RWPE2 (cell line): ENCODE results near the gene CDH4.

Source experiments
- ATAC-seq: fragments of 200-7000 bp; cut with Tn5 transposase; 3 replicates; pipeline ENCODE4 v1.9.1; 2021; ENCODE audit warnings: low read depth
- DNase-seq: peaks from one replicate; pipeline ENCODE4 v3.0.0-alpha.2; 2020; ENCODE audit warnings: low spot score
- H3K27ac ChIP-seq: fragments of 450-650 bp; 2 replicates; pipeline ENCODE4 v1.5.1; 2017; ENCODE audit warnings: mild to moderate bottlenecking; ENCODE audit not compliant: poor library complexity, severe bottlenecking
- H3K27me3 ChIP-seq: fragments of 250-450 bp; sonication (Bioruptor Pico); 2 replicates; pipeline ENCODE4 v1.5.1; 2021; ENCODE audit warnings: mild to moderate bottlenecking, moderate library complexity; ENCODE audit not compliant: insufficient read depth, poor library complexity, severe bottlenecking
- H3K36me3 ChIP-seq: fragments of 250-450 bp; sonication (Bioruptor Pico); 2 replicates; pipeline ENCODE4 v1.5.1; 2020; ENCODE audit warnings: low read depth, mild to moderate bottlenecking, moderate library complexity
- H3K4me1 ChIP-seq: fragments of 250-450 bp; sonication (Bioruptor Pico); 2 replicates; pipeline ENCODE4 v1.5.1; 2021; ENCODE audit warnings: mild to moderate bottlenecking, moderate library complexity; ENCODE audit not compliant: insufficient read depth, poor library complexity, severe bottlenecking
- H3K4me3 ChIP-seq: fragments of 250-450 bp; sonication (Bioruptor Pico); 2 replicates; pipeline ENCODE4 v1.5.1; 2021; ENCODE audit warnings: mild to moderate bottlenecking, moderate library complexity; ENCODE audit not compliant: severe bottlenecking
- H3K9me3 ChIP-seq: fragments of 250-450 bp; sonication (Bioruptor Pico); 2 replicates; pipeline ENCODE4 v1.5.1; 2021; ENCODE audit warnings: mild to moderate bottlenecking, moderate library complexity; ENCODE audit not compliant: severe bottlenecking
- CTCF ChIP-seq: fragments of 450-650 bp; IDR thresholded peaks from one replicate; pipeline ENCODE4 v1.5.1; 2017; ENCODE audit warnings: mild to moderate bottlenecking, moderate library complexity; ENCODE audit not compliant: poor library complexity, severe bottlenecking

The CDH4 gene

GRCh38 chr20:61499859-61500554 is 247.9 kb downstream of the CDH4 start:
- peak; percentile 78 for DNase-seq
- no peak overlapping the region for H3K4me3 ChIP-seq
- H3K27ac ChIP-seq, result no peak overlapping the region
- no peaks in the 10 kb centered on the region; the same call in 1 of the 2 replicates for H3K36me3 ChIP-seq
- peak; percentile 64 for ATAC-seq
- no peaks in the 10 kb centered on the region for H3K27me3 ChIP-seq
- no peak for TF ChIP-seq CTCF
- no peaks in the 10 kb centered on the region for H3K9me3 ChIP-seq
- peaks cover 8% of the 10 kb centered on the region for H3K4me1 ChIP-seq

DNA sequence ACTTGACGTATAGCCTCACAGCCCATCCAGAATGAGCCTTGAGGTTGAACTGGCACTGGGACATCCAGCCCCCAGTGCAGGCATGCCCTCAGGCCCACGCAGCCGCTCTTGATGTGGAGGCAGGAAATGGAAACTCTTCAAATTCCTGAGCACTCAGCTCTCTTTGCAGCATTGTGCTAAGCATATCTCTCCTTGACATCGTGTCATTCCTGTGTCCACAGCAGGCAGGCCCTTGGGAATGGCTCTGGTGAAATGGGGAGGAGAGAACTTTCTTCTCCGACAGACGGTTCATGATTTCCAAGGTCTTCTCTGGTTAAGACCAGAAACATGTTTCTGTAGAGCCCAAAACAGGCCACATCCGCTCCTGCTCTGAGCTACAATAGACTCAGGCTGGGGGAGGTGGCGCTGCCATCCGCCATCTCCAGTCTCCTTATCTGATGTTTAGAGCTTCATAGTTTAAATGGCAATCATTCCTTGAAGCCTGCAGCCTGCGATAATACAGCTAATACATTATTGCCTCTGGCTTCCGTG is 248.8 kb downstream of the CDH4 start:
- Histone ChIP-seq H3K9me3 (no peaks in the 10 kb centered on the region), H3K36me3 (no peaks in the 10 kb centered on the region; the same call in 1 of the 2 replicates), H3K27me3 (no peaks in the 10 kb centered on the region), H3K4me3 (no peak overlapping the region), H3K4me1 (peaks cover 8% of the 10 kb centered on the region), H3K27ac (no peak overlapping the region)
- no peak for ATAC-seq
- TF ChIP-seq CTCF, result no peak
- peak; percentile 67 for DNase-seq

DNA sequence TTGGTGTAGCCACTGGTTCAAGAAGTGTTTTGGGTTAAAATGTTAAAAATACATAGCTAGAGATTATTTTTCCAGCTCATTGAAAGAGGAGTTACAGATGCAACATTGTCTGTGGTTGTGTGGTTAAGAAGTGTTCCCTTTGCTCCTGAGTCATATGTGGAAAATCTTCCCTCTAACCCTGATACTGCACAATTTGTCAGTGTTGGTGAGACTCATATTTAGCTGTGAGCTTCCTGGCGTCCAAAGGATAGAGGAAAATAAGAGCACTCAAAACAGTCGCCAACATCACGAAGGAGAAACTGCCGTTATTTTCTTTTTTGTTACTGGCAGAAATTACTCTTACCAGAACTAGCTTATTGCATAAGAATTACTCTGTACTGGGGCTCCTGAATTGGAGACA is 250.4 kb downstream of the CDH4 start:
- Histone ChIP-seq H3K4me1 (peaks cover 8% of the 10 kb centered on the region), H3K27me3 (no peaks in the 10 kb centered on the region), H3K27ac (no peak overlapping the region), H3K4me3 (no peak overlapping the region), H3K9me3 (no peaks in the 10 kb centered on the region), H3K36me3 (no peaks in the 10 kb centered on the region; the same call in 1 of the 2 replicates)
- ATAC-seq (no peak), DNase-seq (no peak)
- no peak for TF ChIP-seq CTCF

GRCh38 chr20:61503106-61503505 is 251.0 kb downstream of the CDH4 start:
- no peaks in the 10 kb centered on the region for H3K27me3 ChIP-seq
- no peaks in the 10 kb centered on the region; the same call in 1 of the 2 replicates for H3K36me3 ChIP-seq

More at GRCh38 chr20:61503106-61503505, 251.0 kb downstream of the CDH4 start:
- ATAC-seq, result no peak
- Histone ChIP-seq H3K4me3 (no peak overlapping the region), H3K4me1 (peaks cover 8% of the 10 kb centered on the region), H3K27ac (no peak overlapping the region), H3K9me3 (no peaks in the 10 kb centered on the region)
- peak; percentile 59 for DNase-seq
- no peak for TF ChIP-seq CTCF
